Activated CD4-positive, CD25-positive, alpha-beta regulatory T cell treated with anti-CD3 and anti-CD28 coated beads, Interleukin-2, amount 50 U/mL, for 16 hours (primary cell): ENCODE measurements around the gene POU2AF2.

ENCODE experiments used
- DNase-seq: peaks from one replicate; pipeline ENCODE4 v3.0.0-alpha.2; 2020; ENCODE audit warnings: low read depth, low spot score

Gene POU2AF2

DNA sequence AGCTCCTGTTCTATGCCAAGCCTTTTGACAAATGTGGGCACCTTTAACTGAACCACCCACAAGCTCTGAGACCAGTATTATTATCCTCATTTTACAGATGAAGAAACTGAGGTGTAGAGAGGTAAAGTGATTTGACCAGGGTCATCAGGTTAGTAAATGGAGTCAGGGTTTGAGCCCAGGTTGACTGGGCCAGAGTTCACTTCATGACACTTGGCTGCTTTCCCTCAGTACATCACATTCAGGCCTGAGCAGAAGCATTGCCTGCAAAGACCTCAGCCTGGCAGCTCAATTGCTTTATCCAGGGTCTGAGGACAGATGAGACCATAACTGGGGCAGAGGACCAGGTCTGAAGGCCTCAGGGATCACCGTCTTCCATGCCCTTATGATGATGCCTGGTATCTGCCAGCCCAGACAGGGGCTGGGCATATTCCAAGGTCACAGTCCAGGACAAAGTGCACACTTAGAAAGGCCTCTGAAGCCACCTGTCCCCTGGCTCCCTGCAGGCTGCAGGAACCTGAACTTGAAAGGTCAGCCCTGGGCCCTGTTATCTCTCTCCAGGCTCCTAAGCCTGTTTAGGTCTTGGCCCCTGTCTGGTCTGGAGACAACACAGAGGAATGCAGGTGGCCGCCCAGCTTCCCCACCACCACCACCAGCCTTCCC is 84.8 kb downstream of the POU2AF2 start:
- DNase-seq, result no peak

DNA sequence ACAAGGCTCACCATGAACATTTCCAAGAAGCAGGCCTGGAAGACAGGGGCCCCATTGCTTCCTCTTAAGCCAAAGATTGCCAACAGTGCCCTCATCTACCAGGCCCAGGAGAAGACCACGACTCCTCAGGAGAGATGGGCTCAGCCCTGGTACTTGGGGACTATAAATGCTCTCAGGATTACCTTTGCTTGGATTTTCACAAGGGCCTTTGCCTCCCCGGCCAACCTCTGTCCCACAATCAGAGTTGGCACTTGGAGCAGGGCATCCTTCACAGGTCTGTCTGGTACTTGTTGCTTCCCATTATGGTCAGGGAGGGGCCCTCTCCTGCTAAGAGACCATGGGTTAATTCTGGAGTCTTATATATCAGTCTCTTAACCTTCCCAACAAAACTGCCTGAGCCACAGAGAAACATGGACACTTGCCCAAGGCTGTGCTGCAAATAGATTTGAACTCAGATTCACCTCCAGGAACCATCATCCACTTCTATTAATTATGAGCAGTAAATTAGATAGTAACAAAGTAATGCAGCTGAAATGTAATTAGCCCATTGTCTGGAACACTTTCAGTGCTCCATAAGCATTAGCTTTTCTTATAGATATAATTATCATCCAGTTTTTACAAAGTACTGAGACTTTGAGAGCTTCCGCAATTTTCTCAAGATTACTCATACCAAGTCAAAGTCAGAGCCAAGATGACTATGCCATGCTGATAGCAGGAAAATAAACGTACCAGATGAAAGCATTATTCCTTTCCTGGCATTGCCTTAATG is 86.4 kb downstream of the POU2AF2 start:
- no peak for DNase-seq

DNA sequence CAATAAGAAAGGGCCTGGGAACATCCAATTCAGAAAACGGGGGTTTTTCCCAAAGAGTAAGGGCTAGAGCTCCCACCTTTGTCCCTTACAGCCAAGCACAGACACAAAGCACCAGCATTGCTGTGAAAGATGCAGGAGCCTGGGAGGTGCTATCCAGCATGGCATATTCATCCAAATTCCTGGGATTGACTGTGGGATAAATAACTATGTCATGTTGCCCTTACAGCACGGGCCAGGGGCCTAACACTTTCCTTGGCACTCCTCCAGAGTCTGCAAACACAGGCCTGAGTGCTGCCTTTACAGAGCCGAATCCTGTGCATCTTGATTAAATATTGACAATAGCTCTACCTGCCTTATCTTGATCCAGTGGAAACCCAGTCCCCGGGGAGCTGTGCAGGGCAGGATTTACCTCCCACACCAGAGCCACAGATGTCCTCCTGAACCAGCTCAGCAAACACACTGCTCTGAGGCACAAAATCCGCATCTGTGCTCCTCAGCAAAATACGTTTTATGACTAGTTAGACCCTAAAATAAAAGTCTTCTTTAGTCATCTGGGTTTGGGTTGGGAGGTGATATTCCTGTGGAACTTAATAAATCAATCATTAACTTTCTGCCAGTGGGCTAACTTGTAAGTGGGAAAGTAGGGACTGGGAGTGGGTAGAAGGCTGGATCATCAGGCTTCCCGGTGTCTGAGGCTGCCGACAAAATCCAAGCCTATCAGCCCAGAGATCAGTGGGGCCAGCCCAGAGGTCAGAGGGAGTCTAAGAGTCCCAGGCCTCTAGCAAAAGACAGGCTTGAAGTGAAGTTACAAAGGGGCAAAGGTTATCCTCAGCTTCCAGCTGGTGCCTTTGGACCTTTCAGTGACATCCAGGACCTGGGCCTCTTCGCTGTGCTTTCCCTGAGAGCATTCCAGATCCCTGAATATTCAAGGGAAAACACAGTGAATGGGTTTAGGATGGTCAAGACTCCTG is 89.3 kb downstream of the POU2AF2 start:
- no peak for DNase-seq

DNA sequence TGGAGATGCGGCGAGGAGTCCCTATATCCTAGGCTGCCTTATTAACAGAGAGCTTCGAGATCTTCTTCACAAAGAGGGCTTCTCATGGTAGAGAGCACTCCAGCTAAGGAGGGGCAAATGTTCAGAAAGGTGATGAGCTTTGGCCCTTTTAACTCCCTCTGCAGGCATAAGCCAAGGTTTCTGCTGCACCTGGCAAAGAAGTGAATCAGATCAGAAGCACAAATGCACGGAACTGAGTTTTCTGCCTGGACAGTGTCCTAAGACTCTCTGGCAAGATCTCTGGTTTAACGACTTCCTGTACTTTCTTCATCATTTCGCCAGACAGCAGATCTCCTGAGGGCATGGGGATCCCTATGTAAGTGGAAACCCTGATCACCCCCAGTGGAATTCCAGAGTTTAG is 90.0 kb downstream of the POU2AF2 start:
- no peak for DNase-seq
